Activated CD4-positive, CD25-positive, alpha-beta regulatory T cell (primary cell): Measurements from ENCODE around the gene RALGPS1.

Experiments used
- DNase-seq, 4 experiments: peaks; one replicate each; lab custom pipeline; 2025; lab: John Stamatoyannopoulos, UW

RALGPS1 gene

DNA sequence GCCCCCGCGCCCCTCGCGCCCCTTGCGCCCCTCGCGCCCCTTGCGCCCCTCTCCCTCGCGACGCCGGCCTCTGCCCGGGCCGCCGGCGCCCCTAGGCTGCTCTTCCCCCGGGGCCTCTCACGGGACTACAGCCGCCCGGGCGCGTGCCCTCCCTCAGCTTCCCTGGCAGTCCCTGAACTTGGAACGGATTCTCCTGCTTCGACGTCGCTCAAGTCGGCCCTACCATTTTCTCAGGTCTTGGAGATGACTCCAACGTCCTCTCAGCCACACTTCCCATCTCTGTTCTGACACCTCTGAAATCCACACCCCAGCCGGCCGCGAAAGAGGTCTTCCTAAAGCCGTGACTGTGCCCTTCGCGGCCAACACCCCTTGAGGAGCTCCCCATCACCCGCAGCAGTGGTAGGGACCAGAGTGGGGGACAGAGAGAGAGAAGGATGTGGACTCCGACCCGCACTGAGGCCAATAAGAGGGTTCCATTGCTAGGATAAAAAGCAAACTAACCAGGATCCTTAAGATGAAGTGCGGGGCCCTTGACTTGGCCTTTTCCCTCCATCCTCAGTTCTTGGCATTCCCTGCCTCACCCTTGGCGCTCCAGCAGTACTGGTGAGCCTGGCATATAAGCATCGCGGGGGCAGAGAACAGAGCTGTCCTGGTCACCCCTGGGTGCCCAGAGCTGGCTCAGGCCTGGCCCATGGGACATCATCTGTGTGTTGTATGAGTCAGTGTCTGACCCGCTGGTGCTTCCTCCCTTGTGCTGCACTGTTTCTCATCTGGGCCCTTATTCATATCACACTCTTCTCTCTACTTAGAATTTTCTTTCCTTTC lies 311.4 kb downstream of the RALGPS1 start:
- DNase-seq = no peak

DNA sequence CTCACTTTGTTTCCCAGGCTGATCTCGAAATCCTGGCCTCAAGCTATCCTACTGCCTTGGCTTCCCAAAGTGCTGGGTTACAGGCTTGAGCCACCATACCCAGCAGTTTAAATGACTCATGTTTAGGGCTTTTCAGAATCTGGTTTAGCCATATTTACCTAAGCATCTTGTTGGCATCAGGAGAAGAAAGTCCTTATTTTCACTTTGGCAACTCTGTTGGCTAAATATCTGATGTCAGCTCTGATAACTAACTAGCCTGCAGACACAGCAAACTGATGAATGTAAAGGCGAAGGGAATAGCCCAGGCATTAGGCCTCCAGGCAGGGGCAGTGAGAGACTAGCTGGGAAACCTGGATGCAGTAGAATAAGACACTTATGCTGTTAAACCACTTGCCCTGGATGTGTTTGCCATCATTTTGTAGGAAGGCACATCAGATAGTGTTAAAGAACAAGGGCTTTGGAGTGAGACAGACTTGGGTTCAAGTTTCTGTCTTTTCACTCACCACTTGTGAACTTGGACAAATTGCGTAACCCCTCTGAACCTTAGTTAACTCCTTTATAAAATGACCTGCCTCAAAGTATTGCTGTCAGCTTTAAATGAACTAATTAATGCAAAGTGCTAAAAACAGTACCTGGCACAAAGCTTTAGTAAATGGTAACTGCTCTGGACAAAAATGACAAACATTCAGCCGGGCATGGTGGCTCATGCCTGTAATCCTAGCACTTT lies 315.3 kb downstream of the RALGPS1 start:
- no peak for DNase-seq

DNA sequence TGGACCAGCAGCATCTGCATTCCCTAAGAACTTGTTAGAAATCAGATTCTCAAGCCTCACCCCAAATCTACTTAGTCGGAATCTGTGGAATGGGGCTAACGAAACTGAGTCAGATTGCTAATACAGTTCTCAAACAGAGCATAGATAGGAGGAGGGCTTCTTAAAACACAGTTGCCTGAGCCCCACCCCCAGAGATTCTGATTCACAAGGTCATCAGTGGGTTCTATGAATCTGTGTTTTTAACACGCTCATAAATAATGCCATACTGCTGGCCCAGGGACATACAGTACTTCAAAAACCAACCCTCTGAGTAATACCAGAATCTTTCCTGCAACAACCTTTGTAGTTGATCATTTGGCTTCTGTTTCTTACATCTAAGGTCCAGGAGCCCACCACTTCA lies 317.1 kb downstream of the RALGPS1 start:
- no peak for DNase-seq

- DNase-seq = no peak
Observed at GRCh38 chr9:127232833-127233549, 318.4 kb downstream of the RALGPS1 start.

DNA sequence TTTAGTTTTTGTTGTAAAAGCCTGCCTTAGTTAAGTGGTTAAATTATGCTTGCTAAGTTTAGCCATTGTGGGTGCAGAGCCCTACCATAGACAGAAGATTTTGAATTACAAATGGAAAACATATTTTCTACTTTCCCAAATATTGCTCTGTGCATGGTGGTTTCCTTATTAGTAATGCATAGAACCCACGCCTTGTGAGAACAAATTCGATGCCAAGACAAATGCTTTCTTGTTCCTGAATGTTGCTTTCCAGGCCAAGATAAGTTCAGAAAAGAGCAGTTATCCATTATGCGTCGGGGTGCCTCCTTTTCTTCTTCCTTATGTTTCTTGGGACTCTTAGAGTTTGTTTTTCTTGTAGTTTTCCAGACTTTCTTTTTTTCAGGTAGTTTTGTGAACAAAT lies 319.0 kb downstream of the RALGPS1 start:
- no peak for DNase-seq

- no peak for DNase-seq
Observed at GRCh38 chr9:127233989-127234388, 319.4 kb downstream of the RALGPS1 start.

GRCh38 chr9:127237801-127238200 lies 323.2 kb downstream of the RALGPS1 start:
- DNase-seq = no peak

GRCh38 chr9:127241354-127241753 lies 326.8 kb downstream of the RALGPS1 start:
- DNase-seq = no peak

GRCh38 chr9:127244609-127245601 lies 330.3 kb downstream of the RALGPS1 start:
- peak; percentile 88 to 92 (median 90) for DNase-seq

- no peak for DNase-seq
Observed at GRCh38 chr9:127245637-127246164, 331.1 kb downstream of the RALGPS1 start.

GRCh38 chr9:127248241-127248640 lies 333.7 kb downstream of the RALGPS1 start:
- no peak for DNase-seq

GRCh38 chr9:127249877-127250276 lies 335.3 kb downstream of the RALGPS1 start:
- no peak for DNase-seq

- no peak for DNase-seq
Observed at GRCh38 chr9:127250896-127251391, 336.4 kb downstream of the RALGPS1 start.

- DNase-seq = no peak
Observed at GRCh38 chr9:127252410-127253318, 338.1 kb downstream of the RALGPS1 start.

DNA sequence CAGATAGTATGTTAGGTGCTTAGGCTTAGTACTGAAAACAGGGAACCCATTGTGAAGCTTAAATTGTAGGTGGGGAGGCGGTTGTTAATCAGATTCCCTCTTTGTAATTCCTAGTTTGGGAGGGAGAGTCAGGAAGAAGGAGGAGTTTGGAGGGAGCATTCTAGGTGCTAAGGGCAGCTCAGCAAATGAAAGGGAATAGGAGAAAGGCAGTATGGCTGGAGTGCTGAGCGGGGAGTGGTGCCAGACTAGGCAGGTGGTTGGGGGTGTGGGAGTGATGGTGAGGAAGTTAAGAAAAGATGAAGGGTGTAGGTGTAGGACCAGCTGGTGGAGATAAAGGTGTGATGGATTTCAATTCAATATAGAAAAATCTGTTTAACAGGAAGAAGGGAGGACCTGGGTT lies 338.9 kb downstream of the RALGPS1 start:
- no peak for DNase-seq

DNA sequence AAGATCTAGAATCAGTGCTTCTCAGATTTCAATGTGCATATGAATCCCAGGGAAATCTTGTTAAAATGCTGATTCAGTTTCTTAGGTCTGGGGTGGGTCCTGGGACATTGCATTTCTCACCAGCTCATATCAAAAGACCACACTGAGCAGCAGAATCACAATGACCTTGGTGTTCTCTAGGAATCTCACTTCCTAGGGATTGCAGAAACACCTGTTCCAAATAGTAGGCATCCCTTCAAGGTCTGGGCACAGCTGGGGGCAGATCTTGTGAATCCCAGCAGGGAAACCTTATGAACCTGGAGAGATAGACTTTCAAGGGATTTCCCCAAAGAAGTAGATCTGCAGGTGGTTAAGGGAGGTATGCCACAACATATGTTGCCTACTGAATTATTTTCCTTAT lies 341.1 kb downstream of the RALGPS1 start:
- no peak for DNase-seq

GRCh38 chr9:127256324-127256723 lies 341.7 kb downstream of the RALGPS1 start:
- no peak for DNase-seq

GRCh38 chr9:127258606-127259471 lies 344.3 kb downstream of the RALGPS1 start:
- DNase-seq = no peak

DNA sequence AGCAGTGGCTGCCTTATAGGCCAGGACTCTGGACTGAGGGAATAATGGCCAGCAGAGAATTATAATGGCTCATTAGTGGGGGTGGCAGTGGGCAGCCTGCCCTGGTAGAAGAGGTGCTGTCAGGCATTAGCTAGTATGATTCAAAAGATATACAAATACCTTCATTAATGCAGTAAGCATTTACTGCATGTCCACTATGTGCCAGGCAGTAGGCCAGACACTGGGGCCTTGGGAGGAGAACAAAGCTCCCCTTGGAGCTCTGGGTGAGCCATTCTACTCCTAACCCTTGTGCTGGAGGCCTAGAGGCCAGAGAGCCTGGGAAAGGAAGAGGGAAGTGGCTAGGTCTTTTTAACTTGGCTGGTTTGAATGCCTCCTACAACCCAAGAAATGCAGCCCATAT lies 348.0 kb downstream of the RALGPS1 start:
- DNase-seq = no peak
